ENCODE data around the gene DLGAP1.

DNA sequence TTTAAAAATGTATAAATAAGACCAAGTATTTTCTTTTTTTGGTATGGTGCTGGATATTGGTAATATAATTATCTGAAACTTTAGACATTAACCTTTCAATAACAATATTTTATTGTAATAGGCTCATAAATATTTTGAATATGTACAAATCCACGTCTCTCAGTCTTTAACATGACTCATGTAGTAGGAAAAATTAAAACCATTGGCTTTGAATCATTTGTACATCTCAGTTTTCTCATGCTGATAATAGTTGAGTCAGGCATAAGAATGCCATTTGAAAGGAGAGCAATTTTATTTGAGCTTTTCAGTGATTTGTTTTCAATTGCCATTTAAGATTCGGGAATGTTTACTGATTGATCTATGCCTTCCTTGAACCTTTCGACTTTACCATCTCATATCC, 640.3 kb downstream of the DLGAP1 start:
- no peak for TF ChIP-seq SKI (IDR thresholded peaks at IDR 0.05; ENCODE audit: partially characterized antibody)
- no peak for TF ChIP-seq ASH2L (IDR thresholded peaks at IDR 0.05; ENCODE audit: insufficient read length, low read depth, low read length)
- no peak for TF ChIP-seq JUND (CRISPR knock-in tag; IDR thresholded peaks at IDR 0.05)
- no peak for TF ChIP-seq ZNF33A (CRISPR knock-in tag; IDR thresholded peaks at IDR 0.05; ENCODE audit: borderline replicate concordance)
- TF ChIP-seq, protein P1, sequence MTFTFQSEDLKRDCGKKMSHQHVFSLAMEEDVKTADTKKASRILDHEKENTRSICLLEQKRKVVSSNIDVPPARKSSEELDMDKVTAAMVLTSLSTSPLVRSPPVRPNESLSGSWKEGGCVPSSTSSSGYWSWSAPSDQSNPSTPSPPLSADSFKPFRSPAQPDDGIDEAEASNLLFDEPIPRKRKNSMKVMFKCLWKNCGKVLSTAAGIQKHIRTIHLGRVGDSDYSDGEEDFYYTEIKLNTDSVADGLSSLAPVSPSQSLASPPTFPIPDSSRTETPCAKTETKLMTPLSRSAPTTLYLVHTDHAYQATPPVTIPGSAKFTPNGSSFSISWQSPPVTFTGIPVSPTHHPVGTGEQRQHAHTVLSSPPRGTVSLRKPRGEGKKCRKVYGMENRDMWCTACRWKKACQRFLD (CRISPR knock-in tag; IDR thresholded peaks at IDR 0.05; ENCODE audit: borderline replicate concordance), result no peak
- TF ChIP-seq EZH2 (conservative IDR thresholded peaks at IDR 0.05; ENCODE audit: low read depth, low read length), result no peak
- TF ChIP-seq ZNF7 (CRISPR knock-in tag; IDR thresholded peaks at IDR 0.05), result no peak
- no peak for TF ChIP-seq SP1 (IDR thresholded peaks at IDR 0.05)
- no peak for TF ChIP-seq SP1 (CRISPR knock-in tag; IDR thresholded peaks at IDR 0.05)
- TF ChIP-seq, protein P2, sequence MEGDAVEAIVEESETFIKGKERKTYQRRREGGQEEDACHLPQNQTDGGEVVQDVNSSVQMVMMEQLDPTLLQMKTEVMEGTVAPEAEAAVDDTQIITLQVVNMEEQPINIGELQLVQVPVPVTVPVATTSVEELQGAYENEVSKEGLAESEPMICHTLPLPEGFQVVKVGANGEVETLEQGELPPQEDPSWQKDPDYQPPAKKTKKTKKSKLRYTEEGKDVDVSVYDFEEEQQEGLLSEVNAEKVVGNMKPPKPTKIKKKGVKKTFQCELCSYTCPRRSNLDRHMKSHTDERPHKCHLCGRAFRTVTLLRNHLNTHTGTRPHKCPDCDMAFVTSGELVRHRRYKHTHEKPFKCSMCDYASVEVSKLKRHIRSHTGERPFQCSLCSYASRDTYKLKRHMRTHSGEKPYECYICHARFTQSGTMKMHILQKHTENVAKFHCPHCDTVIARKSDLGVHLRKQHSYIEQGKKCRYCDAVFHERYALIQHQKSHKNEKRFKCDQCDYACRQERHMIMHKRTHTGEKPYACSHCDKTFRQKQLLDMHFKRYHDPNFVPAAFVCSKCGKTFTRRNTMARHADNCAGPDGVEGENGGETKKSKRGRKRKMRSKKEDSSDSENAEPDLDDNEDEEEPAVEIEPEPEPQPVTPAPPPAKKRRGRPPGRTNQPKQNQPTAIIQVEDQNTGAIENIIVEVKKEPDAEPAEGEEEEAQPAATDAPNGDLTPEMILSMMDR (CRISPR knock-in tag; IDR thresholded peaks at IDR 0.05), result no peak
- TF ChIP-seq ZNF30 (CRISPR knock-in tag; IDR thresholded peaks at IDR 0.05), result no peak

Measured in HepG2 (cell line).